Heart left ventricle (tissue), 16 donors: ENCODE results near the gene LPP. TPM values are rescaled to one million over a fixed set of nuclear protein-coding genes. Genes with fewer than 3 reads are reported as not detected.
A peak's percentile ranks its signal among the peaks of the same experiment; 100 is the strongest.

Experiments used
- ATAC-seq, 4 donors: fragments of 200-7000 bp; cut with Tn5 transposase; one replicate each; pipeline ENCODE4 v1.9.1; 2020 to 2022; ENCODE audit warnings: moderate library complexity in 4 of 4, mild to moderate bottlenecking in 3 of 4, moderate number of reproducible peaks in 1 of 4
- DNase-seq, 5 donors: peaks; one replicate each; pipeline ENCODE4 v3.0.0-alpha.2; 2020
- H3K27ac ChIP-seq, 12 donors: fragments of 200-600 bp; sonication (generic) in 4 of 12; one replicate each; pipeline versions ENCODE4 v1.5.0 to v1.8.0; 2016 to 2022; ENCODE audit warnings: mild to moderate bottlenecking in 2 of 12
- H3K27me3 ChIP-seq, 9 donors: fragments of 200-600 bp; sonication (generic) in 2 of 9; one replicate each; pipeline versions ENCODE4 v1.5.1 to v1.8.0; 2016 to 2022; ENCODE audit warnings: mild to moderate bottlenecking in 3 of 9
- H3K36me3 ChIP-seq, 9 donors: fragments of 200-600 bp; sonication (generic) in 2 of 9; one replicate each; pipeline versions ENCODE4 v1.5.0 to v1.8.0; 2018 to 2022; ENCODE audit warnings: mild to moderate bottlenecking in 2 of 9
- H3K4me1 ChIP-seq, 12 donors: fragments of 200-600 bp; sonication (generic) in 4 of 12; one replicate each; pipeline versions ENCODE4 v1.5.0 to v1.8.0; 2016 to 2022; ENCODE audit warnings: mild to moderate bottlenecking in 3 of 12
- H3K4me3 ChIP-seq, 12 donors: fragments of 200-600 bp; sonication (generic) in 4 of 12; one replicate each; pipeline versions ENCODE4 v1.5.0 to v1.8.0; 2017 to 2022; ENCODE audit warnings: mild to moderate bottlenecking in 9 of 12, moderate library complexity in 4 of 12
- H3K9me3 ChIP-seq, 12 donors: fragments of 200-600 bp; sonication (generic) in 4 of 12; one replicate each; pipeline versions ENCODE4 v1.5.0 to v1.8.0; 2016 to 2022; ENCODE audit warnings: mild to moderate bottlenecking in 1 of 12
- POLR2A ChIP-seq, 2 donors: fragments of 450-650 bp; IDR thresholded peaks; one replicate each; pipeline ENCODE4 v1.6.1; 2017; ENCODE audit warnings: antibody characterized with exemption in 2 of 2, mild to moderate bottlenecking in 2 of 2, moderate library complexity in 2 of 2
- WGBS, 4 donors: extraction: QIAGEN DNeasy Blood & Tissue Kit in 2 of 4; methylation state at CpG; one replicate each; pipeline versions ENCODE4 v1.1.5 to v1.1.7; 2013 to 2018; 5-methylcytosine and 5-hydroxymethylcytosine counted together
- intact Hi-C, 10 donors: fragments of 100-400 bp; cut with DNase I; formaldehyde crosslinking; loops; one replicate each; pipeline versions ENCODE4 v1.11.1 to v1.14.2; 2022
- polyA plus RNA-seq, 2 donors: library from polyadenylated mRNA; stranded (reverse); fragments of 200-250 nt; gene quantifications; one replicate each; pipeline ENCODE4 v1.2.3, GENCODE V29; 2013
- total RNA-seq, 9 donors: library from RNA; depleted of rRNA in 2 of 9; stranded (reverse); fragments of >200 nt in 2 of 9; fragmentation: NEBNext Ultra II Directional in 3 of 9; extraction: Animal tissue kit (Norgen Biotek cat#: 25700) in 3 of 9; gene quantifications; one replicate each; pipeline versions ENCODE4 v1.1.0 to v1.2.4, GENCODE V29; 2016 to 2023
- TF ChIP-seq, protein P1 (sequence below), 12 donors: fragments of 200-600 bp; sonication (generic) in 4 of 12; IDR thresholded peaks; one replicate each; pipeline versions ENCODE4 v1.5.0 to v1.8.0; 2018 to 2022; ENCODE audit warnings: antibody characterized with exemption in 12 of 12, mild to moderate bottlenecking in 5 of 12
- donor health status: ischemic (EF 13 %, LVEDD 7.1; RV severe dilation, severe dysfunction).
- donor health status: healthy with polysubstance abuse.
- donor health status: DM: no; HTN: yes; CAD: no.
- donor health status: DM: no; HTN: no; CAD: no.
- donor health status: ischemic (EF 25% LVEDD 6.9; RV normal size, moderate dysfunction).
- donor health status: ischemic (EF 25% LVEDD 5.7; RV mildly dilated, moderate dysfunction).
- donor health status: healthy.
- donor health status: DM: yes; HTN: yes; CAD: no.
- donor health status: ischemic (EF 35%, LVEDD 5.7; RV mildly dilated, moderate dysfunction).
- donor health status: nonischemic (EF 11% LVEDD 7.7; RV severe dilation, severe dysfunction).
- donor health status: DM: yes; HTN: yes; CAD: no.
- donor health status: PGD.
- donor health status: ischemic (EF 29% LVEDD 5.4; RV normal size, mild dysfunction).
- donor health status: nonischemic (EF 23%, LVEDD 6.1; RV moderate dilation, normal function).

Gene LPP
- total and polyA plus RNA-seq, 11 donors = 9.2 to 178 (median 100) TPM

DNA sequence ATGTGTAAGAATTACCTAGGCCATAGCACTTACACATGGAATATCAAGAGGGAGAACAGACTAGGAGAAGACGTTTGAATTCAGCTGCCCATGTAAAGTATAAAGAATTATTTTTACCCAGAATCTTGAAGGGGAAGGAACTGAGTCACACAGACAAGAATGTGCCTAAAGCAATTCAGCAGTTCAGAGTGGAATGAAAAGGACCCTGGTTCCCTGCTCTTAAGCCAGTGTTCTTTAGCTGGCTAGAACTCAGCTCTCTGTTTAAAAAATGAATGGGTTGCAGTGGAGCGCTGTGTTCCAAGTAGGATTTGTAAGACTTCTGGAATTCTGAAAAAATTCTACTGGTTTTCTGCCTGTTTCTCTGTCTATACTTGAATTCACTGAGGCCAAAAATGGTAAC lies 440.2 kb downstream of the LPP start:
- Histone ChIP-seq H3K4me3 (no peak overlapping the region), H3K27ac (peak overlapping the region in 5 of 12 donors; percentile 4 to 61 (median 37)), H3K27me3 (no peaks in the 10 kb centered on the region), H3K9me3 (no peaks in the 10 kb centered on the region), H3K36me3 (no peaks in the 10 kb centered on the region), H3K4me1 (peaks cover 0 to 60% (median 15%) of the 10 kb centered on the region in 12 donors)
- intact Hi-C loops = loop anchor here in 1 of 10 donors (10.0 kb wide), 1 partner anchor 849 kb away; the partner anchor contains the start of gene BCL6
- TF ChIP-seq, protein P1, sequence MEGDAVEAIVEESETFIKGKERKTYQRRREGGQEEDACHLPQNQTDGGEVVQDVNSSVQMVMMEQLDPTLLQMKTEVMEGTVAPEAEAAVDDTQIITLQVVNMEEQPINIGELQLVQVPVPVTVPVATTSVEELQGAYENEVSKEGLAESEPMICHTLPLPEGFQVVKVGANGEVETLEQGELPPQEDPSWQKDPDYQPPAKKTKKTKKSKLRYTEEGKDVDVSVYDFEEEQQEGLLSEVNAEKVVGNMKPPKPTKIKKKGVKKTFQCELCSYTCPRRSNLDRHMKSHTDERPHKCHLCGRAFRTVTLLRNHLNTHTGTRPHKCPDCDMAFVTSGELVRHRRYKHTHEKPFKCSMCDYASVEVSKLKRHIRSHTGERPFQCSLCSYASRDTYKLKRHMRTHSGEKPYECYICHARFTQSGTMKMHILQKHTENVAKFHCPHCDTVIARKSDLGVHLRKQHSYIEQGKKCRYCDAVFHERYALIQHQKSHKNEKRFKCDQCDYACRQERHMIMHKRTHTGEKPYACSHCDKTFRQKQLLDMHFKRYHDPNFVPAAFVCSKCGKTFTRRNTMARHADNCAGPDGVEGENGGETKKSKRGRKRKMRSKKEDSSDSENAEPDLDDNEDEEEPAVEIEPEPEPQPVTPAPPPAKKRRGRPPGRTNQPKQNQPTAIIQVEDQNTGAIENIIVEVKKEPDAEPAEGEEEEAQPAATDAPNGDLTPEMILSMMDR (IDR thresholded peaks at IDR 0.05) = no peak
- TF ChIP-seq POLR2A (IDR thresholded peaks at IDR 0.05) = no peak
- peak in 3 of 4 donors; percentile 34 to 68 (median 58) for ATAC-seq
- DNase-seq = no peak
- 59 to 77% (median 62%) methylated on average over 2 of the region's 2 CpGs for WGBS, 4 donors

DNA sequence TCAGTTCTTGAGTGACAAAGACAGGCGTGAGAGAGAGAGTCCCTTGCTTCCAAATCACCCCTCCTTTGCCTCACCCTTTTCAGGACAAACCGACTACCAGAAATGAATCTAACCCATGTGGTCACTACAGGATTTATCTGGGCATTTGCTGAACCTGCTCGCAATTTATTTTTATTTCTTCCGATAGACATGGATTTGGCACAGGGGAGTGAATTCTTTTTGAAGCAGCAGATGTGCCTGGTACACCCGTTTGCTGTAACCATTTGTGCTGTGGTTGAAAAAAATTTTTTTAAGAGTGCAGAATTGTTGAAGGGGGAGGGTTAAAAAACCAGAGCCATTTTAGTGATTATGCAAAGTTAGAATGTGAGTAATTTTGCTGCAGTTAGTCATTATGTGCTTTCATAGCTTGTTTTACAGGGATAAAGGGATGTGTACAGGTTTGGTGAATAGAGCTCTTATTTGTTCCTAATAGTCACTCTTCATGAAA lies 442.0 kb downstream of the LPP start:
- Histone ChIP-seq H3K36me3 (no peaks in the 10 kb centered on the region), H3K27me3 (no peaks in the 10 kb centered on the region)
- TF ChIP-seq POLR2A (IDR thresholded peaks at IDR 0.05) = no peak
- TF ChIP-seq, protein P1 (IDR thresholded peaks at IDR 0.05) = no peak

DNA sequence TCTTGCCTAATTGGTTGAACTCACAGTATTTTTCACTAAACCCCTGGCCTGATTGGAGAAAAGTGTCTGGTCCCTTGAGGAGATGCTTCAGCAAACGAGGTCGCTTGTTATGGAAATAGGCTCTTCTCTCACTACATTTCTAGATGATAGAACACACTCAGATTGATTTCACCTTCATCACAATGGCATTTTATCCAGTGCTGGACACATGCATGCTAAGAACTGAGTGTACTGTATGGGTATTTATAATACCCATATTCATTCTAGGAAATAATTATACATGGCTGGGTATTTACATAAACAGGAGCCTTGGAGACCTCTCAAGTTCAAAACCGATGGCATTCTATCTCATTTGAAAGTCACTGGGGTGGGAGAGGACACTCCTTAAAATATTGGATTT lies 444.9 kb downstream of the LPP start:
- peak; percentile 39 to 77 (median 70) for ATAC-seq
- intact Hi-C loops = loop anchor here in 1 of 10 donors (10.0 kb wide), 1 partner anchor 854 kb away; the partner anchor contains the start of gene BCL6
- Histone ChIP-seq H3K4me1 (peaks cover 0 to 32% (median 10%) of the 10 kb centered on the region in 12 donors), H3K27me3 (no peaks in the 10 kb centered on the region), H3K9me3 (no peaks in the 10 kb centered on the region), H3K27ac (peak overlapping the region in 9 of 12 donors; percentile 7 to 80 (median 44)), H3K36me3 (no peaks in the 10 kb centered on the region), H3K4me3 (no peak overlapping the region)
- TF ChIP-seq, protein P1 (IDR thresholded peaks at IDR 0.05) = no peak
- 53 to 72% (median 56%) methylated on average over 3 of the region's 3 CpGs for WGBS, 4 donors
- DNase-seq = no peak

More for the DNA sequence above, 442.0 kb downstream of the LPP start:
- 37 to 56% (median 47%) methylated on average over 5 of the region's 5 CpGs for WGBS, 4 donors
- Histone ChIP-seq H3K4me3 (peak overlapping the region in 3 of 12 donors; percentile 0 to 14 (median 8)), H3K9me3 (no peaks in the 10 kb centered on the region), H3K4me1 (peaks cover 0 to 43% (median 14%) of the 10 kb centered on the region in 12 donors), H3K27ac (peak overlapping the region in 10 of 12 donors; percentile 3 to 59 (median 47))
- no peak for DNase-seq
- intact Hi-C loops = loop anchor here in 1 of 10 donors (10.0 kb wide), 1 partner anchor 851 kb away; the partner anchor contains the start of gene BCL6
- ATAC-seq = peak in 2 of 4 donors; percentile 43 to 53

DNA sequence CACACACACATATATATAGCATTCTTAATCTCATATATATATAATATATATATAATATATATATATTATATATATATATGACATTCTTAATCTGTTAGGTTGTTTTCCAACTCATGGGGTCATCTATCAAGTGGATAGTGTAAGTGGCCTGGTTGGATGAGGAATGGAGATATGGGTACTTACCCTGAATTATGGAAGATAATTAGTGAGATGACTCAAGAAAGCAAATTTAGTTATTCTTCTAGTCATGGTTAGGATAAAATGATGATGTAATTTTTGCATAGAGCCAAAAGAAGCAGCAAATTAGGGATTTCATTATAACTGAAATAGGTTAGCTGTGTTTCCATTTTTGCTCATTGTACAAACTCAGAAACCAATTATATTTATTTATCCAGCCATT lies 448.2 kb downstream of the LPP start:
- Histone ChIP-seq H3K4me1 (peaks cover 0 to 30% (median 5%) of the 10 kb centered on the region in 12 donors), H3K27ac (no peak overlapping the region)
- no peak for DNase-seq

More for the DNA sequence above, 448.2 kb downstream of the LPP start:
- Histone ChIP-seq H3K4me3 (no peak overlapping the region), H3K36me3 (no peaks in the 10 kb centered on the region), H3K27me3 (no peaks in the 10 kb centered on the region), H3K9me3 (no peaks in the 10 kb centered on the region)
- TF ChIP-seq, protein P1 (IDR thresholded peaks at IDR 0.05) = no peak
- no peak for TF ChIP-seq POLR2A (IDR thresholded peaks at IDR 0.05)
- intact Hi-C loops = no loop called here
- no peak for ATAC-seq
